ENCODE data around the gene PTPMT1. TPM values are rescaled to one million over a fixed set of nuclear protein-coding genes. Genes with fewer than 3 reads are reported as not detected.
"Not testable (repeated sequence)": the region's sequence is repeated elsewhere in the genome, so short reads cannot be mapped to it uniquely, and the experiment has no call there.

PTPMT1 gene
- polyA plus RNA-seq, 3 donors: 51.6 to 61.4 (median 55.3) TPM

GRCh38 chr11:47545298-47545697 is 20.1 kb upstream of the PTPMT1 start:
- no peak for DNase-seq (ENCODE audit: low read depth in 3 of 3, low spot score in 2 of 3)

- DNase-seq (ENCODE audit: low read depth in 3 of 3, low spot score in 2 of 3): not testable (repeated sequence)
These were observed 19.1 kb upstream of the PTPMT1 start for GRCh38 chr11:47546274-47546673.

DNA sequence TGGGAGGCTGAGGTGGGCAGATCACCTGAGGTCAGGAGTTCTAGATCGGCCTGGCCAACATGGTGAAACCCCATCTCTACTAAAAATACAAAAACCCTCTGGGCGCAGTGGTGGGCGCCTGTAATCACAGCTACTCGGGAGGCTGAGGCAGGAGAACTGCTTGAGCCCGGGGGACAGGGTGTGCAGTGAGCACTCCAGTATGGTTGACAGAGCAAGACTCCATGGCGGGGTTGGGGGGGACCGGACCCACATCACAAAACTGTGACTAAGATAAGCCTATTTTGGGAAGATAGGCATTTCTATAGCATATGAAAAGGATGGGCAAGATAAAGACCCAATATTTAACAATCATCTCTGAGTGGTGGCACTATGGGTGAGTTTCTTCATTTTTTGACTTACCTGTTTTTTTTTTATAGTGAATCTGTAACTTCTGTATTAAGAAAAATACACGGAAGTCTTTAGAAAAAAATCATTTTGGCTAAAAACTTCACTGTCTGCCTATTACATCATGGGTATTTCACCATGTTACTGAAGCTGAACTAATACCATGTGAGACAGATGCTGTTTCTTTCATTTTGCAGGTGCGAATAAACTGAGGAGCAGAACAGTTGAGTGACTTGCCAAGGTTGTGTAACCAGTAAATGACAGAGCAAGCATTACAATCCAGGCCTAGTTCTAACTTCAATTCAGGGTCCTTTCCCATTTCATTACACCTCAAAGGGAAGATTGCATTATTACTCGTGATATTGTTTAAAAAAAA is 14.9 kb upstream of the PTPMT1 start:
- DNase-seq (ENCODE audit: low read depth in 3 of 3, low spot score in 2 of 3): no peak

- DNase-seq (ENCODE audit: low read depth in 3 of 3, low spot score in 2 of 3): no peak
These were observed 14.3 kb upstream of the PTPMT1 start for GRCh38 chr11:47551086-47551485.

DNA sequence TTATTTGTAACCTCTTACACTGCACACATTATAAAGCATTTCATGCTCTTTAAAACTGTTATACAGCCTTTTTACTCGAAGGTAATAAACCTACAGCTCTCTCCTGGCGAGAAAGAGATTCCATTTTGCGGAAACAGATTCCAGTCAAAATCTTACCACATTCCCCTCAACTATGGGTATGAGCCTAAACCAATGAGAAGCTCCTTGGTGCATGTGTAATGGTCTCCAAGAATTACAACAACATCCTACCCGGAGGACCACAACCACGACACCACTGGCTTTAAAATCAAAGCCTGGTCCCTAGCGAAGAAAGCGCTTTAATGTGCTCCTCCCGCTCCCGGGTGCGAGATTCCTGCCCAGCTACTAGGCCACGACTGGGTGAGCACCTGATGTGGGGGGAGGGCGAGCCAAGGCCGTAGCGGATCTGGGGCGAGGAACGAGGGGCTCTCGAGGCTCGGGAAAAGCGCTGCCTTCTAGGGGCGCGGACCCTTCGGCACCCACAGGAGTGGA is 13.3 kb upstream of the PTPMT1 start:
- DNase-seq (ENCODE audit: low read depth in 3 of 3, low spot score in 2 of 3): no peak

GRCh38 chr11:47552566-47553405 is 12.6 kb upstream of the PTPMT1 start, which contains the start of gene CELF1:
Gene CELF1 (minus strand): TSS chr11:47553132. CDS start chr11:47499523, 53,609 bp downstream.
- DNase-seq (ENCODE audit: low read depth in 3 of 3, low spot score in 2 of 3): peak; percentile 66 to 87 (median 82)

GRCh38 chr11:47553406-47553743 is 12.0 kb upstream of the PTPMT1 start:
- no peak for DNase-seq (ENCODE audit: low read depth in 3 of 3, low spot score in 2 of 3)

DNA sequence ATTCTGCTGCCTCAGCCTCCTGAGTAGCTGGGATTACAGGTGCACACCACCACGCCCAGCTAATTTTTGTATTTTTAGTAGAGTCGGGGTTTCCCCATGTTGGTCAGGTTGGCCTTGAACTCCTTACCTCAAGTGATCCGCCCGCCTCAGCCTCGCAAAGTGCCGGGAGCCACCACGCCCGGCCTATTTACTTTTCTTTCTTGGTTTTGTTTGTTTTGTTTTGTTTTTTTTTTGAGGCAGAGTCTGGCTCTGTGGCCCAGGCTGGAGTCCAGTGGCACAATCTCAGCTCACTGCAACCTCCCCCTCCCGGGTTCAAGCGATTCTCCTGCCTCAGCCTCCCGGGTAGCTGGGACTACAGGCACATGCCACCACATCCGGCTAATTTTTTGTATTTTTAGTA is 8.4 kb upstream of the PTPMT1 start:
- not testable (repeated sequence) for DNase-seq (ENCODE audit: low read depth in 3 of 3, low spot score in 2 of 3)

DNA sequence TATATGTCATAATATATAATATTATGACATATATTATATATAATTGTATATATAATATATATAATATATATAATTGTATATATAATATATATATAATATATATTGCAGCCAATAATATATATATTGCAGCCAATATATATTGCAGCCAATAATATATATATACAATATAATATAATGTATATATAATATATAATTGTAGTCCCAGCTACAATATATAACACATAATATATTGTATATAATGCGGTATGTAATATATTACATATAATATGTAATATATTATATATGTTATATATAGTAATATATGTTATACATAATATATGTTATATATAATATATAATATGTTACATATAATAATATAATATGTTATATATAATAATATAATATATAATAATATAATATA is 6.7 kb upstream of the PTPMT1 start:
- no peak for DNase-seq (ENCODE audit: low read depth in 3 of 3, low spot score in 2 of 3)

DNA sequence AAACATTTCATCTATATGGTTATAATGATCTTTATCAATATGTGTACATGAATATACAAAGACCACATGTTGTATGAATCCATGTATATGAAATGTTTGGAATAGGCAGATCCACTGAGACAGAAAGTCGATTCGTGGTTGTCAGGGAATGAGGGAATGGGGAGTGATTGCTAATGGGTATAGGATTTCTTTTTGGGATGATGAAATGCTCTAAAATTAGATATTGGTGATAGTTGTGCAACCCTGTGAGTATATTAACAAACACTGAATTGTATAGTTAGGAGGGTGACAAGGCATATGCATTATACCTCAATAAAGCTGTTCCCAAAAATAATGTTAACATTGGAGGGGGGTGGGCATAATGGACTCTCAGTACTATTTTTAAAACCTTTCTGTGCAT is 5.0 kb upstream of the PTPMT1 start:
- DNase-seq (ENCODE audit: low read depth in 3 of 3, low spot score in 2 of 3): no peak

DNA sequence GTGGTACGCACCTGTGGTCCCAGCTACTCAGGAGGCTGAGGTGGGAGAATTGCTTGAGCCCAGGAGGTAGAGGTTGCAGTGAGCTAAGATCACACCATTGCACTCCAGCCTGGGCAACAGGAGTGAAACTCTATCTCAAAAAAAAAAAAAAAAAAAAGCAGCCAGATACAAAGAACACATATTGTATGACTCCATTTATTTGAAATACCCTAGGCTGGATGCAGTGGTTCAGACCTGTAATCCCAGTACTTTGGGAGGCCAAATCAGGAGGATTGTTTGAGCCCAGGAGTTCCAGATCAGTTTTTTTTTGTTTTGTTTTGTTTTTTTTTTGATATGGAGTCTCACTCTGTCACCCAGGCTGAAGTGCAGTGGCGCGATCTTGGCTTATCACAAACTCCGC is 3.0 kb upstream of the PTPMT1 start:
- DNase-seq (ENCODE audit: low read depth in 3 of 3, low spot score in 2 of 3): not testable (repeated sequence)

- not testable (repeated sequence) for DNase-seq (ENCODE audit: low read depth in 3 of 3, low spot score in 2 of 3)
These were observed 1.0 kb upstream of the PTPMT1 start for GRCh38 chr11:47564366-47564765.

DNA sequence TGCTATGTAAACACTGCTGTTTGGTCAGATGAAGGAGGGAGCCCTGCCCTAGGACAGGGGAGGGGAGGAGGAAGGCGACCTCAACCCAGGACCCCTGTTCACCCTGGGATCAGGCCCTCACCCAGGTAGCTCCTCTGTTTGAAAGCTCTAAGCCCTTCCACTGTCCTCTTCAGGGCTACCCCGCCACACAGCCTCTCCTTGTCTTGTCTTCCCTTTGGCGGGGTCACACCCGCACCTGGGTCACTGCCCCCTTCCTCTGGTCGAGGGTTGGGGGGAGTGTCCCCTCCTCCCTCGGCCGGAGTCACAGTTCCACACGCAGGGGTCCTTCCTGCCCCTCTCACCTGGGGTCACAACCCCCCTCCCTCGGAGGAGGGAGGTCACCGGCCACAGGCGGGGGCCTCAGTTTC is 463 bp upstream of the PTPMT1 start:
- no peak for DNase-seq (ENCODE audit: low read depth in 3 of 3, low spot score in 2 of 3)

GRCh38 chr11:47566149-47566698 is 825 bp downstream of the PTPMT1 start:
- no peak for DNase-seq (ENCODE audit: low read depth in 3 of 3, low spot score in 2 of 3)

GRCh38 chr11:47569646-47570045 is 4.2 kb downstream of the PTPMT1 start:
- DNase-seq (ENCODE audit: low read depth in 3 of 3, low spot score in 2 of 3): no peak

GRCh38 chr11:47570651-47571356 is 5.4 kb downstream of the PTPMT1 start:
- no peak for DNase-seq (ENCODE audit: low read depth in 3 of 3, low spot score in 2 of 3)

GRCh38 chr11:47571357-47571729 is 5.9 kb downstream of the PTPMT1 start:
- DNase-seq (ENCODE audit: low read depth in 3 of 3, low spot score in 2 of 3): no peak

GRCh38 chr11:47571895-47572294 is 6.5 kb downstream of the PTPMT1 start:
- no peak for DNase-seq (ENCODE audit: low read depth in 3 of 3, low spot score in 2 of 3)

DNA sequence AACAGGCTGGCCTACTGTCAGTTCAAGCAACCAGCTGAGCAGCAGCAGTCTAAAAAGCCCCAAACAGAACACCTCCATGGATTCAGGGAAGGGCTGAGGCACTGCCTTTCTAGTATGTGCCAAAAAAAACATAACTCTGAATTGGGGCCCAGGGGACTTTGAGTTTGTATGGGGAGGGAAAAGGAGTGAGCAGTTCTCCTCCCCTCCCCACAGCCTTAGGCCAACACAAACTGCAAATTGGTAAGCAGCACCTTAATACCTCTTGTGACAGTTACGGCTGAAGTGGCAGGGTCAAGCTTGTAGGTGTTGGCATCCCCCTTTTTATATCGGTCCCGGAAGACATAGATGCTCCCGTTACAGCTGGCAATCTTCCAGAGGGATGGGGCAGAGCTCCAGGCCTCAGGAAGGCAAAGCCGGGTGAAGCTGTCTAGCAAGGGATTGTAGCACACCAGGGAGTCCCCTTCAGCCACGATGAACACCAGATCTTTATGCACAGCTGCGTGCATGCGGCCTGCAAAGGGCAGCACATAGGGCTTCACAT is 7.4 kb downstream of the PTPMT1 start:
- no peak for DNase-seq (ENCODE audit: low read depth in 3 of 3, low spot score in 2 of 3)

DNA sequence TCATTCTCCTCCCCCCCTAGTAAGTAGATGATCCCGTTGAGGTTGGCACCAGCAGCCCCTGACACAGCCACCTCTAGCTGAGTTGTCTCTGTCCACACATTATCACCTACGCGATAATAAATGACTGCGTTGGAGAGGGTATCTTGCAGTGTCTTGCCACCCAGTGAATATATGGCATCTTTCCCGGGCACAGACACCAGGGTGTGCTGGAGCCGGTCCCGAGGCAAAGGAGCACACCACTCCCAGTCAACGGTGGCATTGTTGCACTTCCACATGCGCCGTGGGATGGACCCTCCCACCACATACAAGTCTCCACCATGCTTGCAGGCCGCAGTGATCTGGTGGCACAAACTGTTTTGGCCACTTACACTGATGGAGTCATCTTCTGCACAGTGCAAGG is 7.9 kb downstream of the PTPMT1 start:
- no peak for DNase-seq (ENCODE audit: low read depth in 3 of 3, low spot score in 2 of 3)

Data from right renal cortex interstitium (tissue), 3 donors.